Prostate gland (tissue), 2 donors: Measurements from ENCODE around the gene SMAD5.

Source experiments
- CTCF ChIP-seq, 4 experiments: fragments of 200-600 bp in 2 of 4; fragments of 450-650 bp in 2 of 4; sonication (generic) in 2 of 4; IDR thresholded peaks; 1 replicate in 3 of 4; 2 replicates in 1 of 4; pipeline ENCODE4 v1.5.1; 2016 to 2019; ENCODE audit warnings: antibody characterized with exemption in 4 of 4, mild to moderate bottlenecking in 2 of 4, moderate library complexity in 2 of 4
- POLR2A ChIP-seq: fragments of 450-650 bp; IDR thresholded peaks from one replicate; pipeline ENCODE4 v1.6.1; 2016; ENCODE audit warnings: antibody characterized with exemption, mild to moderate bottlenecking
- POLR2AphosphoS5 ChIP-seq: sonication (generic); formaldehyde crosslinking; IDR thresholded peaks from one replicate; pipeline ENCODE4 v1.6.1; 2017; ENCODE audit warnings: antibody characterized with exemption

- TF ChIP-seq CTCF (IDR thresholded peaks at IDR 0.05) (no peak), POLR2A (no peak), POLR2AphosphoS5 (no peak)
These were observed 32.8 kb upstream of the SMAD5 start for GRCh38 chr5:136099870-136100269.
